Activated CD4-positive, alpha-beta T cell treated with anti-CD3 and anti-CD28 coated beads, Interleukin-2, Interleukin-4, amounts not matched to agents 100 ng/mL and 50 ng/mL, durations not matched to agents 16 hours and 8 hours (primary cell): ENCODE data around the gene TCP11L2.
"Not testable (repeated sequence)": the region's sequence is repeated elsewhere in the genome, so short reads cannot be mapped to it uniquely, and the experiment has no call there.

Source experiments
- DNase-seq: peaks from one replicate; pipeline ENCODE4 v3.0.0-alpha.2; 2020; ENCODE audit warnings: low spot score

Gene TCP11L2

DNA sequence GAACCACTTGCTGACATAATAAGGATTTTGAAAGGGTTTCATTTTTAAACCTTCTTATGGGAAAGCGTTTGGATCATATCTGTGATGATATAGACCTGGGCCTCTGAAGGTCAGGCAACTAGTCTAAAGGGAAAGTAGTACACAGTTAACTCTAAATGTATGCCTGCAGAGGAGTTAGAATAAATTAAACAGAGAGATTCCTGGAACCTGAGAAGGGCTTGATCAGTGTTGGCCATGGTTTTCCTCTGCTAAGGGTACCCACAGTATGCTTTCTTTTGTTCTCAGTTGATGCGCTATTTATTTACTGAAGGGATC, 40.6 kb downstream of the TCP11L2 start:
- DNase-seq, result no peak

DNA sequence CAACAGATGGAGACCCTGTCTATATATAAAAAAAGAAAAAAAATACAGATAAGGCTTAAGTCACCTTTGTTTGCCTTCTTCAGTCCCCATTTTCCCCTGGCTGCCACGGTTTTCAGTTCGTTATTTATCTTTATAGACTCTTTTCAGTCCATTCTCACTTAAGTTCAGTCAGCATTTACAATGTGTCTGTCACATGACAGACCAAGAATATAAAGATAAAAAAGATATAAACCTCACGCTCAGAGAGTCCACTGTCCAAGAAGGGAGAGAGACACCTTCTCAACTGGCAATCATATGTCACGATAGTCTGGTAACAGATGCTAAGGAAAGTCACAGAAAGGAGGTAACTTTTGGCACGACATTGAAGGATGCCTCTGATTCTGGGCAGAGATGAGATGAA, 41.6 kb downstream of the TCP11L2 start:
- DNase-seq, result no peak

DNA sequence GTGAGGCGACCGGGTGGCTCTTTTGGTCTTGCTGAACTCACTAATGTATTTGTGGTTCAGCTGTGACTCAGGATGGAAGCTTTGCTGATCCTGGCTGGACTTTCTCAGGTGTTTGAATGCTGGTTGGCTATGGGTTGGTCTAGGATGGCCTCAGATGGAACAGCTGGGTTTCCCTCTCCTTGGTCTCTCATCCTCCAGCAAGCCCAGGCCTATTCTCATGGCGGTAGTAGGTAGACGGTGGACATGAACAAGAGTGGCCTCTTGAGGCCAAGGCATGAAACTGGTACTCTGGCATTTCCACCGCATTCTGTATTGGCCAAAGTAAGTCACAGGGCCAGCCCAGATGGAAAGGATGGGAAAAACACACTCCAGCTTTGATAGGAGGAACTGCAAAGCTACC, 43.2 kb downstream of the TCP11L2 start:
- DNase-seq, result no peak

DNA sequence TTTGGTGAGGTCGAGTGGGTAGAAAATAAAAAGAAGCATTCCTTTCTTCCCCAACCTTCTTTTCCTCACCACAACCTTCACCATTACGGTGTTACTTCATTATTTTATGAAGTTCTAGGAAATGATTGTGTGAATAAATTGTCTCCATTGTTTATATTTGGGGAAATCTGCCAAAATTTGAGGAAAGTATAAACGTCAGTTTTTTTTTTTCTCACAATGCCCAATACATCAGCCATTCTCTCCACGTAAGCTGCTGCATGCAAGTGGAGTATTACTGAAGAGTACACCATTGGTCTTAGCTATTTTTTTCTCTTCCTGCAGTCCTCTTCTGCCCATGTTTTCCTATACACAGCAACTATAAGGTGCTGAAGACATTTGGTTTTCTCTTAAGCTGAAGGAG, 45.9 kb downstream of the TCP11L2 start:
- no peak for DNase-seq

DNA sequence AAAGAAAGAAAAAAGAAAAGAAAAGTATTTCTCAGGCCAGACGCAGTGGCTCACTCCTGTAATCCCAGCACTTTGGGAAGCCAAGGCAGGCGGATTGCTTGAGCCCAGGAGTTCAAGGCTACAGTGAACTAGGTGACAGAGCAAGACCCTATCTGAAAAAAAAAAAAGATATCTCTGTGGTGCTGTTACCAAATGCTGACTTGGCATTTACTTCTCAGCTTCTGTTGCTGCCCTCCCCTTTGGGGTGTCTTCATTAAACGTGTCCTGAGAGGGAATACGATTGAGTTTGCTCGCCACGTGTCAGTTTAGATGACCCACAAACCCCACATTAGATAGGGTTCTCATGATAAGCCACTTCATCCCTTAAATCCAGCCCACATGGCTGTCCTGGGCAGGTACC, 50.6 kb downstream of the TCP11L2 start:
- DNase-seq, result no peak

DNA sequence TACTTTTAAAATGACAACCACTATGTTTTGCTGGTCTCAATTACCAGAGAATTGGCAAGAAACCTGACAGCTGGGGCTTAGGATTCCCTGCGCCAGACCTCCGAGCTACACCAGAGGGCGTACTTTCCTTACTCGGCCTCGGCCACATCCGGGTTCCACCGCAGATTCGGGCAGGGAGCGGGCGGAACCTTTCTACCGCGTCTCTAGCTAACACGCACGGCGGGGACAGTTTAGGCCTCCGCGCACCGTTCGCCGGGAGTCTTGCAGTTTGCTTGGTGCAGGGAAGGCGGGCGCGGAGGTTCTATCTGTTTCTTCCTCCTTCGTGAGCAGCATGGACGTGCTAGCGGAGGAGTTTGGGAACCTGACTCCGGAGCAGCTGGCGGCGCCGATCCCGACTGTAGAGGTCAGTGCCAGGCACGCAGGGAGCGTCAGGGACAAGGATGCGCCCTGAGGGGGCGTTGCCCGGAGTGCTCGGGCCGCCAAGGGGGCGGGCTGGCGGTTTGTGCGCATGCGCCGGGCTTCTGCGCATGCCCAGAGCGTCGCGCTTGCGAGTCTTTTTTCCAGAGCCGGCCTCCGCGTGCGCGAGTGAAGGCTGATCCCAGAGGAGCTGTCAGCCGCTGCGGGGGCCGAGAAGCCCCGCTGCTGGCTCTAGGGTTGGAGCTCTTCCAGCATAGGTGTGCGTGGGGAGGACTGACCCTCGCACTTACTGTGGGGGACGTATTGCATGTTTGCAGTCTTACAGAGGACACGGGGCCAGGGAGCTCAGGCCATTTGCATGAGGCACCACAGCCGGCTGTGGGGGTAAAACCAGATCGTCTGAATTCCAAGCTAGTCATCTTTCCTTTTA, 55.2 kb downstream of the TCP11L2 start, which contains the start of gene POLR3B:
Gene POLR3B, plus strand, starts transcription at position 200 of the 847 bp plus-strand sequence. Its CDS starts 132 bp downstream, at position 332.
- peak; percentile 95 for DNase-seq

DNA sequence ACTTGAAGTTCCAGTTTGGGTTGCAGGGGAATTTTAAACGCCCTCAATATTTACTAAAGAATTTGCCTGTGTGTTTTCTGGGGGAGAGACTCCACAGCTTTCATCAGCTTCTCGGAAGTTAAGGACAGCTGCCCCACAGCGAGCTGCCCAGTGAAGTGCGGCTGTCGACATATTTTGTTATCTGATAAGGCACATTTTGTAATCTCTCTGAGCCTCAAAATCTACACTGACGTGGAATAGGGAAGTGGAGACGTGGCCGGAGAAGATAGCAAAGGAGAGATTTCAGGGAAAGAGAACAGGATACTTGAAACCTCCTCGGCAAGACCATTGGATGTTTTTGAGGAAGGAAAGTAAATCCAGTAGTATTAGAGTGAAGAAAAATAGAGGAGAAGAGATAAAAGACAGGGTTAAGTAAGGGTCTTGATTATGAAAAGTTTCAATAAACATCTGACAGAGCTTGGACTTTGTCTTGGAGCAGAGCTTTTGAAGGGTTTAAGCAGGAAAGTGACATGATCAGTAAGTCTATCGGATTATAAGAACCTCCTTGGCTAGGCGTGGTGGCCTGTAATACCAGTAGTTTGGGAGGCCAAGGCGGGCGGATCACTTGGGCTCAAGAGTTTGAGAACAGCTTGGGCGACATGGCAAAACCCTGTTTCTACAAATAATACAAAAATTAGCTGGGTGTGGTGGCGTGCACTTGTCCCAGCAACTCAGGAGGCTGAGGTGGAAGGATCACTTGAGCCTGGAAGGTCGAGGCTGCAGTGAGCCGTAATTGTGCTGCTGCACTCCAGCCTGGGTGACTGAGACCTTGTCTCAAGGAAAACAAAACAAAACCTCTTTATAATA, 56.1 kb downstream of the TCP11L2 start:
- no peak for DNase-seq

DNA sequence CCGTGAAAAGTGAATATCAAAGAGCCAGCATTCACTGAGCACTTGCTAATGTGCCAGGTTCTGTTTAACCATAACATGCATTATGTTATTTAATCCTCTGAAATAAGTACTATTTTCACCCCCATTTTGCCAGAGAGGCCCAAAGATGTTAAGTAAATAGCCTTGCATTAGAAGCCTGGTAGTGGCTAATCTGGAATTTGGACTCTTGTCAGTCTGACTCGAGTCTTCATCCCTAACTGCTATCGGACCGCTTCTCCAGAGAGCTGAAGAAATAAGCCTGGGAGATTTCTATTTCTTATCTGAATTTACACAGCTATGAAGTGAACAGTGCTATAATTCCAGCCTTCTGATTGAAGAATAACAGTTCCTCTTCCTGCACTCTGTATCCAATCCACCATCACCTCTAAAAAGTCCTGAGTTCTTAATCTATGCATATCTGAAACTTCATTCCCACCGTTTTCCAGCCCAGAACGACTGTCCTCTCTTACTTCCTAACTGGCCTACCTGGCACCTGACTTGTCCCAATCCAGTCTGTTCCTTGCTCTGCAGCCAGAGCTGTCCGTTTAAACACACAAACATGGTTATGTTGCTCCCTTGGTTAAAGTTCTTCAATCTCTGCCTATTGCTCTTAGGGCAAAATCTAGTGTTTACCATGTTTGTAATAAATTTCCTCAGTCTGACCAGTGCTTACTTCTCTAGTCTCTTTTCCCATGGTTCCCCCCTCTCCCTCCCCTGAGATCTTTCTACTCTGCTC, 57.3 kb downstream of the TCP11L2 start:
- no peak for DNase-seq

DNA sequence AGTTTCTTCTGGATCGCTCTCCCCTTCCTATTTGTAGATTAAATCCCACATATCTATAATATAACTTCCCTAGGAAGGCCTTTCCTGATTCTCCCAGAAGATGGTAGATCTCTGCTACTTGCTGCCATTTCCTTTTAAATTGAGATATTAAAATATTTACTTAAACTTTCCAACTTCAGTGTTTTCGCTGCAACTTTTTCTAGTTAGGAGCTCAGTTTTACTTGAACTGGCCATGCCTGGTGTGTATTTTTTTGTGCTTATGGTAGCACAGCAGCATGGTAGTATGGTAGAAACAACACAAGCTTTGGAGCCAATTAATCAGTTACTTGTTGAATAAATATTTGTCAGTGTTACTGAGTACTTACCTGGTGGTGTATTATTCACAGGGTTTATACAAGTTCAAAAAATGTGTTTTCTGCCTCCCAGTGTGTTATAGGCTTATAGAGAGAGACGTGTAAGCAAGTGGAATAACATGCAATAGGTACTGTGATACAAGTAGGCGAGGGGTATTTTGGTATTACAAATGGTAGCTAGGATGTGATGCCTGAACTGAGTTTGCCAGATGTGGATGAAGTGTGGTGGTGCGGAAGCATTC, 58.0 kb downstream of the TCP11L2 start:
- no peak for DNase-seq

DNA sequence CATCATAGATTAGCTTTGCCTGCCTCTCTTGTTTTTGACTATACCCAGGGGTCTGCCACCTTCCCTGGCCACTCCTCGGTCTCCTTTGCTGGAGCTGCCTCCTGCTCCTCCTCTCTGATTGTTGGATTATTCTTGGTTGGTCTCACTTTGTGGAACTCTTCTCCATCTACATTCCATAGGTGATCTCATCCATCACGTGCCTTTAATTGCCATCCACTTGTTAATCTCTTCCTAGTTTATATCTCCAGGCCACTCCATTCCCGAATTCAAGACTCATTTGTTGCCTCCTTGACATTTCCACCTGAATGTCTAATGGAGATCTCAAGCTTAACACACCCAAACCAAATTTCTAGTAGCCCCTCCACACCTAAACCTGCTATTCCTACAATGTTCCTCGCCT, 60.4 kb downstream of the TCP11L2 start:
- DNase-seq, result no peak

DNA sequence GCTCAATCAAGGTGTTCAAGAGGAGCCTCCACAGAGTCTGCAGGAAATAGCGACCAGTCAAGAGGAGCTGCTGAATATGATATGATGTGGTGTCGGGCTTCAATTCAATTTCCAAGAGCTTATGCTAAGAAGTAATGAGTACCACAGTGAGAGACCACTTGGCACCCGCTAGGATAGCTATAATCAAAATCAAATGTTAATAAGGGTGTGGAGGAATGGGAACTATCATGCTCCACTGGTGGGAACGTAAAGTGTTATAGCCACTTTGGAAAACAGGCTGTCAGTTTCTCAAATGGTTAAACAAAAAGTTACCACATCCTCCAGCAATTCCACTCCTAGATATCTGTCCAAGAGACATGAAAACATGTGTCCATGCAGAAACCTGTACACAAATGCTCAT, 61.7 kb downstream of the TCP11L2 start:
- no peak for DNase-seq

DNA sequence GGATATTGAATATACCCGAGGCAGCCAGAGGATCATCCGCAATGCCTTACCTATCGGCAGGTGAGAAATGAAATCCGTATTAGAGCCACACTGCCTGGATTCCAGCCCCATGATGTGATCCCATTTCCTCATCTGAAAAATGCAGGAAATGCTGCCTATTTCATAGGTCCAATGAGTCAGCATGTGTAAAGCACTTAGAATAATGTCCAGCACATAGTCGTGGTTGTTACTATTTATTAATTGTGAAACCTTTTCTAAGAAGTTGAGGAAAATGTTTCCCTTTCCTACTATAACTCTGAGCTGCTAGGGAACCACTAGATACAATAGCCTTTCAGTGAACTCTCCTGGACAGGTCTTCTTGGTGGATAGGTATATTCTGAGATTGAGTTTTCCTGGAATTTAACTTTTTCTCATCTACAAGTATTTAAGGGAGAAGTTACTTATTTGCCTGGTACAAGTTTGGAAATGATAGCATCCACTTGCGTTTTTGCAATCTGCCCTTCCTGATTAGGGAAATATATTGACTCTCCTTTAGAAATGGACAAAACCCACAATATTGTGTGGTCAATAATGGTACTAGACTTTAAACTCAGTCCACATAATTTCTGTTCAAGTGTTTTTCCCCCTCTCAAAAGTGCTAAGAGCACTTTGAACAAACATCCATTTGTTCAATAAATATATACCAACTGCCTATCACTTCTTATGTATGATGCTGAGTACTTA, 67.3 kb downstream of the TCP11L2 start:
- DNase-seq, result no peak

DNA sequence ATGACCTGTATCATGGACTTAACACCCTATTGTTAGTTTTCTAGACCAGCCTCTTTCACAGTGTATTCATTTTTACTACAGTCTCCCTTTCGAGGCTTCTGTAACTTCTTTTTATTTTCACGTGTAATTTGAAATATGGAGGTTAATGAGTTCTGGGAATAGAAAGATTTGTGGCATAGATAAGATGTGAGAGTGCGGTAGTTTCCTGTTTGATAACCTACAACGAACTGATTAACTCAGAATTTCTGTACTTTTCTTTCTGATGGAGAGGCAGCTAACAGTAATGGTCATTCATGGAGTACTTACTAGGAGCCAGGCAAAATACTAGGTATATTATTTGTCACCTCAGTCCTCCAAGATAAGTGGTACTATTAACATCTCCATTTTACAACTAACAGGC, 76.3 kb downstream of the TCP11L2 start:
- no peak for DNase-seq

DNA sequence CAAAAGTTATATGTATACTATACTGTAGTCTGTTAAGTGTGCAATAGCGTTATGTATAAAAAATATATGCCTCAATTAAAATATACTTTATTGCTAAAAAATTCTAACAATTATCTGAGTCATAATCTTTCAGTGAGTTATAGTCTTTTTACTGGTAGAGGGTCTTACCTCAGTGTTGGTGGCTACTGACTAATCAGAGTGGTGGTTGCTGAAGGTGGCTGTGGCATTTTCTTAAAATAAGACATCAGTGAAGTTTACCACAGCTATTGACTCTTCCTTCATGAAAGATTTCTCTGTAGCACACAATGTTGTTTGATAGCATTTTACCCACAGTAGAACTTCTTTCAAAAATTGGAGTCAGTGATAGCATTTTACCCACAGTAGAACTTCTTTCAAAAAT, 78.4 kb downstream of the TCP11L2 start:
- no peak for DNase-seq

DNA sequence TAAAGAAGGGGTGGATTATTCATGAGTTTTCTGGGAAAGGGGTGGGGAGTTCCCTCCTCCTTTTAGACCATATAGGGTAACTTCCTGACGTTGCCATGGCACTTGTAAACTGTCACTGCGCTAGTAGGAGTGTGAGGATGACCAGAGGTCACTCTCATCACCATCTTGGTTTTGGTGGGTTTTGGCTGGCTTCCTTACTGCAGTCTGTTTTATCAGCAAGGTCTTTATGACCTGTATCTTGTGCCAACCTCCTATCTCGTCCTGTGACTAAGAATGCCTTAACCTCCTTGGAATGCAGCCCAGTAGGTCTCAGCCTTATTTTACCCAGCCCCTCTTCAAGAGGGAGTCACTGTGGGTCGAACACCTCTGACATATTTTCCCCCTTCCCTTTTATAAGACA, 79.3 kb downstream of the TCP11L2 start:
- DNase-seq, result not testable (repeated sequence)

DNA sequence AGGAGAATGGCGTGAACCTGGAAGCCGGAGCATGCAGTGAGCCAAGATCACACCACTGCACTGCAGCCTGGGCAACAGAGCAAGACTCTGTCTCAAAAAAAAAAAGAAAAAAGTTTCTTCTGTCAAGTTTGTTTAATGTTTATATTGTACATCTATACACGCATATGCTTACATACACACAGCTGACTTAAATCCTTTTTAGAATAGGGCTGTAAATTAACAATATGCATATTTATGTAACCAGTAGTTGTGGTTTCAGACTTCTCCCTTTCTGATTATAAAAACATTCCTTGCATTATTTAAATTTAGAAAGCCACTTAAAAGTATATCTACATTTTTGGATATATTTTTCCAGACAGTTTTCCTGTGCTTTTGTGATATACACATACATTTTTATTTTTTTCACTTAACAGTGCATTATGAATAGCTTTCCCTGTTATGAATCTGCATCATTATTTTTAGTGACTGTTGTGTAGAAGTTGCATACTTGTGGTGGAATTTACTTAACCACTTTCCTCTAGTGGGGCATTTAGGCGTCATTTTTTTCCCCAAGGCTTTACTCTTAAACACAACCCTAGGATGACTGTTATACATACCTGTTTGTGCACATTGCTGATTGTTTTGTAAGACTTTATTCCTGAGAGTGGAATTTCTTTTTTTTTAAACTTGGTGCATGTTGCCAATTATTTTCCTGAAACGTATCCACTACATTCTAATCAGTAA, 84.4 kb downstream of the TCP11L2 start:
- no peak for DNase-seq

DNA sequence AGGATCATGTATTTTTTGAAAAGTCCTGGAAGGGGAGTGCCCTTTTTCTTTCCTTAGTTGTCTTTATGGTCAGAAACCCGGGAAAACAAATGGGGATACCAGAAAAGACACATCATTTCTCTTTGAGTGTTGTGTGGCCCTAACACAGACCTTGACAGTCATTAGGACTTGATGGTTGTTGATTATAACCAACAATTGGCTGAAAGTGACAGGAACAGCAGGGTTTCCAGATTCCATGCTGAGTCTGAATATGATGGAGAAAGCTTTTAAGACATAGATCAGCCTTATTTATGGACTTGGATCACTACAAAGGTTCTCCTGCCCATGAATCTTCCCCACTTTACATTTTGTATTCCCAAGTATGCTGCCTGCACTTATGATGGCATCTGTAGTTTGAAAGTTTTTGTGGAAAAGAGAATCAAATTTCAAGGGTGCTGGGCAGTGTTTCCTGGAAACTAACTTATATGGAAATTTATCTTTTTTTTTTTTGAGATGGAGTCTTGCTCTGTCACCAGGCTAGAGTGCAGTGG, 85.4 kb downstream of the TCP11L2 start:
- DNase-seq, result no peak

DNA sequence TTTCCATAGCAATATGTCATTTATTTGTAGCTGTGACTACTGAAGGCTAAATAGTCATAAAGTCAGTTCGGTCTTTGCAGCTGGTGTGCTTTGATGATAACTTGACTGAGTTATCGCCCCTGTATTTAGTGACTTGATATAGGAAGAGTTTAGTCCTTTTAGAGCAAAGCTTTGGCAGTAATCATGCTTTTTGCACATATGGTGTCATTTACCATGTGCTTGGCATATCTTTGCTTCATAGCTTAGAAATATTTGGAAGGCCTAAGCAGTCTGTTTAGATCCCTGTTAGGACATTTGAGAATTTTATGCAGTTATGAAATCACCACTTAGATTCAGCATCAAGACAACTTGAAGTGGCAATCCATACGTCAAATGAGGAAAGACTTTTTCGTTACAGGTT, 86.6 kb downstream of the TCP11L2 start:
- no peak for DNase-seq

DNA sequence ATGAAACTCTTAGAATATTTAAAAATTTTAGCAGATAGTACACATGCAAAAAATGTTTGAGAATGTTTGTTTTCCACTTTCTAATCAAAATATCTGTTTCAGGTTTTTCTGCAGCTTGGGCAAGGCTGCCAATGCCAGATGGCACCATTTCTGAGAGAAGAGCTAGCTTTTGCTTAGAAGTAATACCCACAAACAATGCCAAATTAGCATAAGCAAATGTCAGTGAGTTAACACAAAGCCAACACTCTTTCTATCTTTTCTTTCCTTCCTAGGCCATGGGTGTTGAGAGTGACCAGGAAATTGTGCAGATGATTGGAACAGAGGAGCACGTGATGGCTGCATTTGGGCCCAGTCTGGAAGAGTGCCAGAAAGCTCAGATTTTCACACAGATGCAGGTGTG, 90.2 kb downstream of the TCP11L2 start:
- no peak for DNase-seq
